CD14-positive monocyte (primary cell): ENCODE data around the gene PLA2G2F. TPM values are rescaled to one million over a fixed set of nuclear protein-coding genes. Genes with fewer than 3 reads are reported as not detected.
A peak's percentile ranks its signal among the peaks of the same experiment; 100 is the strongest.

ENCODE experiments used
- DNase-seq, 3 donors: peaks; one replicate each; pipeline ENCODE4 v3.0.0-alpha.2; 2011 to 2022
- H2AFZ ChIP-seq: 2 replicates; pipeline ENCODE4 v1.6.0; 2012; ENCODE audit warnings: mild to moderate bottlenecking, low read depth, low read length, inconsistent platforms; ENCODE audit not compliant: insufficient read depth, poor library complexity, severe bottlenecking
- H3K27ac ChIP-seq, 2 donors: 1 replicate in 1 of 2; 2 replicates in 1 of 2; pipeline ENCODE4 v1.5.1; 2012 to 2013; ENCODE audit warnings: low read length in 2 of 2, control low read depth in 1 of 2, inconsistent platforms in 1 of 2, low read depth in 1 of 2, mild to moderate bottlenecking in 1 of 2
- H3K27me3 ChIP-seq, 2 donors: one replicate each; pipeline versions ENCODE4 v1.6.0 to v1.6.1; 2011 to 2013; ENCODE audit warnings: low read length in 2 of 2; ENCODE audit not compliant: control insufficient read depth in 2 of 2, insufficient read depth in 2 of 2
- H3K36me3 ChIP-seq, 2 donors: replicated peaks in 1 of 2; 1 replicate in 1 of 2; 2 replicates in 1 of 2; pipeline versions ENCODE4 v1.5.1 to v1.6.1; 2012 to 2013; ENCODE audit warnings: low read length in 2 of 2, control low read depth in 1 of 2, inconsistent platforms in 1 of 2, mild to moderate bottlenecking in 1 of 2; ENCODE audit not compliant: insufficient read depth in 2 of 2, control insufficient read depth in 1 of 2
- H3K4me1 ChIP-seq, 2 donors: 1 replicate in 1 of 2; 2 replicates in 1 of 2; pipeline versions ENCODE4 v1.5.1 to v1.6.1; 2012 to 2013; ENCODE audit warnings: low read length in 2 of 2, control low read depth in 1 of 2, inconsistent platforms in 1 of 2, mild to moderate bottlenecking in 1 of 2, moderate library complexity in 1 of 2; ENCODE audit not compliant: insufficient read depth in 2 of 2, control insufficient read depth in 1 of 2
- H3K4me2 ChIP-seq: replicated peaks from 2 replicates; pipeline ENCODE3; 2012; ENCODE audit warnings: low read length, moderate library complexity, mild to moderate bottlenecking; ENCODE audit not compliant: poor library complexity, severe bottlenecking; ENCODE audit errors: extremely low read depth
- H3K4me3 ChIP-seq, 3 experiments: fragments of 200-600 bp in 1 of 3; sonication (generic) in 1 of 3; replicated peaks in 1 of 3; 1 replicate in 2 of 3; 2 replicates in 1 of 3; pipeline ENCODE4 v1.5.1; 2011 to 2013; ENCODE audit warnings: low read length in 3 of 3, mild to moderate bottlenecking in 3 of 3, control low read depth in 2 of 3, low read depth in 2 of 3, inconsistent platforms in 1 of 3, moderate library complexity in 1 of 3
- H3K79me2 ChIP-seq: 2 replicates; pipeline ENCODE4 v1.6.0; 2012; ENCODE audit warnings: mild to moderate bottlenecking, control low read depth, inconsistent platforms, low read length, moderate library complexity; ENCODE audit not compliant: insufficient read depth
- H3K9ac ChIP-seq: 2 replicates; pipeline ENCODE4 v1.6.0; 2017; ENCODE audit warnings: low read length, mild to moderate bottlenecking; ENCODE audit not compliant: insufficient read depth, poor library complexity, severe bottlenecking
- H3K9me3 ChIP-seq, 2 donors: replicated peaks in 1 of 2; 1 replicate in 1 of 2; 2 replicates in 1 of 2; pipeline versions ENCODE4 v1.5.1 to v1.6.1; 2012 to 2013; ENCODE audit warnings: low read length in 2 of 2, control low read depth in 1 of 2; ENCODE audit not compliant: control insufficient read depth in 1 of 2, insufficient read depth in 1 of 2
- H4K20me1 ChIP-seq: 2 replicates; pipeline ENCODE4 v1.6.0; 2012; ENCODE audit warnings: mild to moderate bottlenecking, low read length, control low read depth, moderate library complexity; ENCODE audit not compliant: insufficient read depth
- H3K27ac Mint-ChIP-seq, 7 donors: one replicate each; pipeline ENCODE4 v1.8.0; 2020; ENCODE audit warnings: mild to moderate bottlenecking in 7 of 7, mixed read lengths in 7 of 7, moderate library complexity in 6 of 7, inconsistent platforms in 2 of 7
- H3K27me3 Mint-ChIP-seq, 3 donors: one replicate each; pipeline ENCODE4 v1.8.0; 2021 to 2022; ENCODE audit warnings: low read depth in 3 of 3, mild to moderate bottlenecking in 3 of 3, mixed read lengths in 3 of 3, moderate library complexity in 3 of 3, inconsistent platforms in 1 of 3
- H3K36me3 Mint-ChIP-seq, 2 donors: one replicate each; pipeline ENCODE4 v1.8.0; 2020; ENCODE audit warnings: mixed read lengths in 2 of 2, inconsistent platforms in 1 of 2, mild to moderate bottlenecking in 1 of 2
- H3K4me1 Mint-ChIP-seq: one replicate; pipeline ENCODE4 v1.8.0; 2020; ENCODE audit warnings: mild to moderate bottlenecking, mixed read lengths
- H3K4me3 Mint-ChIP-seq, 2 donors: one replicate each; pipeline ENCODE4 v1.8.0; 2020; ENCODE audit warnings: mild to moderate bottlenecking in 2 of 2, mixed read lengths in 2 of 2, moderate library complexity in 1 of 2
- H3K9me3 Mint-ChIP-seq, 7 donors: one replicate each; pipeline ENCODE4 v1.8.0; 2020 to 2022; ENCODE audit warnings: mixed read lengths in 7 of 7, mild to moderate bottlenecking in 6 of 7, moderate library complexity in 6 of 7, inconsistent platforms in 2 of 7
- WGBS: methylation state at CpG from one replicate; pipeline ENCODE4 v1.1.5; 2013; ENCODE audit warnings: missing lambda C conversion rate; ENCODE audit not compliant: insufficient coverage; 5-methylcytosine and 5-hydroxymethylcytosine counted together
- intact Hi-C, 2 donors: fragments of 100-400 bp; cut with micrococcal nuclease; formaldehyde crosslinking; loops; one replicate each; pipeline versions ENCODE4 v1.15.0 to v1.15.1; 2023
- polyA plus RNA-seq, 3 donors: library from polyadenylated mRNA; depleted of rRNA in 1 of 3; unstranded in 2 of 3; stranded (reverse) in 1 of 3; fragments of 300-500 nt in 2 of 3; fragments of >200 nt in 1 of 3; fragmentation: Illumina TruSeq in 2 of 3; gene quantifications; 1 replicate in 2 of 3; 2 replicates in 1 of 3; pipeline ENCODE4 v1.2.3, GENCODE V29; 2012 to 2021
- TF ChIP-seq, protein P1 (sequence below): fragments of 200-600 bp; IDR thresholded peaks from one replicate; pipeline ENCODE4 v1.8.0; 2022; ENCODE audit warnings: antibody characterized with exemption, mild to moderate bottlenecking

The PLA2G2F gene
- polyA plus RNA-seq, 3 donors = not detected

GRCh38 chr1:20093303-20093702, 45.8 kb upstream of the PLA2G2F start:
- no peaks in the 10 kb centered on the region for H3K36me3 Mint-ChIP-seq
- Histone ChIP-seq H3K4me2 (no peak overlapping the region), H4K20me1 (no peaks in the 10 kb centered on the region), H3K27me3 (no peaks in the 10 kb centered on the region), H3K36me3 (no peaks in the 10 kb centered on the region), H3K4me3 (no peak overlapping the region), H3K79me2 (no peaks in the 10 kb centered on the region), H3K9ac (no peak overlapping the region), H3K27ac (no peak overlapping the region), H3K9me3 (peaks cover 0 to 3% of the 10 kb centered on the region in 2 donors), H2AFZ (no peak overlapping the region), H3K4me1 (peaks cover 14 to 16% of the 10 kb centered on the region in 2 donors)
- peaks cover 15% of the 10 kb centered on the region for H3K4me1 Mint-ChIP-seq
- 86% methylated on average over 3 of the region's 5 CpGs for WGBS
- intact Hi-C loops = no loop called here
- no peak for DNase-seq
- no peak overlapping the region for H3K4me3 Mint-ChIP-seq
- H3K9me3 Mint-ChIP-seq = peaks cover 0 to 8% (median 2%) of the 10 kb centered on the region in 7 donors
- H3K27ac Mint-ChIP-seq = no peak overlapping the region
- TF ChIP-seq, protein P1, sequence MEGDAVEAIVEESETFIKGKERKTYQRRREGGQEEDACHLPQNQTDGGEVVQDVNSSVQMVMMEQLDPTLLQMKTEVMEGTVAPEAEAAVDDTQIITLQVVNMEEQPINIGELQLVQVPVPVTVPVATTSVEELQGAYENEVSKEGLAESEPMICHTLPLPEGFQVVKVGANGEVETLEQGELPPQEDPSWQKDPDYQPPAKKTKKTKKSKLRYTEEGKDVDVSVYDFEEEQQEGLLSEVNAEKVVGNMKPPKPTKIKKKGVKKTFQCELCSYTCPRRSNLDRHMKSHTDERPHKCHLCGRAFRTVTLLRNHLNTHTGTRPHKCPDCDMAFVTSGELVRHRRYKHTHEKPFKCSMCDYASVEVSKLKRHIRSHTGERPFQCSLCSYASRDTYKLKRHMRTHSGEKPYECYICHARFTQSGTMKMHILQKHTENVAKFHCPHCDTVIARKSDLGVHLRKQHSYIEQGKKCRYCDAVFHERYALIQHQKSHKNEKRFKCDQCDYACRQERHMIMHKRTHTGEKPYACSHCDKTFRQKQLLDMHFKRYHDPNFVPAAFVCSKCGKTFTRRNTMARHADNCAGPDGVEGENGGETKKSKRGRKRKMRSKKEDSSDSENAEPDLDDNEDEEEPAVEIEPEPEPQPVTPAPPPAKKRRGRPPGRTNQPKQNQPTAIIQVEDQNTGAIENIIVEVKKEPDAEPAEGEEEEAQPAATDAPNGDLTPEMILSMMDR = no peak
- H3K27me3 Mint-ChIP-seq = peaks cover 9 to 15% (median 13%) of the 10 kb centered on the region in 3 donors

DNA sequence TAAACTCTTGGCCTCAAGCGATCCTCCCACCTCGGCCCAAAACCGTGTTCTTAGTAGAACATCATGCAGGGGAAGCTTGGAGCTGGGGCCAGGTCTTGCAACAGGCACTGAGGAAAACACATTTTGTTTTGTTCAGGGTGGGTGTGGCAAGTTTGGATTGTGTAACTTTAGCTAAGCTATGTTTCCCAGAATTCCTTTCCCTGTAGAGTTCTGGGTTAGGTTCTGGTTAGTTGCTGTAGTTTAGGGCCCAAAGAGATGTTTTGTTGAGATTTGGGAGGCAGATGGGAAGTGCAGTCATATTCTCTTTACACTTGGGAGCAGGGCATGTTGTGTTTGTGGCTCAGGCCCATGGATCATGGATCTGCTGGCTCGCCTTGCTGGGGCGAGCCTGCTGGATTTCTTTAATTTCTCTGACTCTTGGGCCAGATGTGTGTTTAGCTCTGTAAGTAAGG, 45.2 kb upstream of the PLA2G2F start:
- peak overlapping the region in 1 of 7 donors; percentile 10 for H3K27ac Mint-ChIP-seq
- Histone ChIP-seq H3K27ac (no peak overlapping the region), H3K9ac (no peak overlapping the region), H4K20me1 (no peaks in the 10 kb centered on the region), H3K9me3 (peaks cover 0 to 3% of the 10 kb centered on the region in 2 donors), H3K79me2 (no peaks in the 10 kb centered on the region), H3K4me3 (no peak overlapping the region), H2AFZ (no peak overlapping the region), H3K4me2 (no peak overlapping the region), H3K36me3 (no peaks in the 10 kb centered on the region), H3K27me3 (no peaks in the 10 kb centered on the region), H3K4me1 (peaks cover 14 to 16% of the 10 kb centered on the region in 2 donors)
- H3K4me1 Mint-ChIP-seq = peaks cover 15% of the 10 kb centered on the region
- intact Hi-C loops = no loop called here
- H3K4me3 Mint-ChIP-seq = no peak overlapping the region
- no peak for DNase-seq
- H3K36me3 Mint-ChIP-seq = no peaks in the 10 kb centered on the region
- 69% methylated on average over 4 of the region's 5 CpGs for WGBS
- H3K27me3 Mint-ChIP-seq = peaks cover 9 to 15% (median 11%) of the 10 kb centered on the region in 3 donors
- TF ChIP-seq, protein P1 = no peak
- peaks cover 0 to 8% (median 2%) of the 10 kb centered on the region in 7 donors for H3K9me3 Mint-ChIP-seq
